ENCODE measurements around the gene AK5.

DNA sequence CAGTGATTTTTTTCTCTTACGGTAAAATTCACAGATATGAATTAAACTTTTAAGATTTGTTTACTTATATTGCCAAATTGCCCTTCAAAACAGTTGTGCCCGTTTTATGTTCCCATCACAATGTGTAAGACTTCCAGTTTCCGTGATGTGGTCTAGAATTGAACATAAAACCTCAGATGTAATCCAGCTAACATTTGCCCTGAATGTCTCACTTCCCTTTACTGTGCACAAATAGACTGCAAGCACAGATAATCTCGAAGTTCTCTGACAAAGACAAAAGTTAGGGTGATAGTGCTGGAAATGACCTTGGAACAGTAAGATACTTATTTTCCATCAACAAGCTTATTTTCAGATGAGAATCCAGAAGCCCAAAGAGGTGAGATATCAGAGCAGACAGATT, 223.2 kb downstream of the AK5 start:
- TF ChIP-seq, protein P1, sequence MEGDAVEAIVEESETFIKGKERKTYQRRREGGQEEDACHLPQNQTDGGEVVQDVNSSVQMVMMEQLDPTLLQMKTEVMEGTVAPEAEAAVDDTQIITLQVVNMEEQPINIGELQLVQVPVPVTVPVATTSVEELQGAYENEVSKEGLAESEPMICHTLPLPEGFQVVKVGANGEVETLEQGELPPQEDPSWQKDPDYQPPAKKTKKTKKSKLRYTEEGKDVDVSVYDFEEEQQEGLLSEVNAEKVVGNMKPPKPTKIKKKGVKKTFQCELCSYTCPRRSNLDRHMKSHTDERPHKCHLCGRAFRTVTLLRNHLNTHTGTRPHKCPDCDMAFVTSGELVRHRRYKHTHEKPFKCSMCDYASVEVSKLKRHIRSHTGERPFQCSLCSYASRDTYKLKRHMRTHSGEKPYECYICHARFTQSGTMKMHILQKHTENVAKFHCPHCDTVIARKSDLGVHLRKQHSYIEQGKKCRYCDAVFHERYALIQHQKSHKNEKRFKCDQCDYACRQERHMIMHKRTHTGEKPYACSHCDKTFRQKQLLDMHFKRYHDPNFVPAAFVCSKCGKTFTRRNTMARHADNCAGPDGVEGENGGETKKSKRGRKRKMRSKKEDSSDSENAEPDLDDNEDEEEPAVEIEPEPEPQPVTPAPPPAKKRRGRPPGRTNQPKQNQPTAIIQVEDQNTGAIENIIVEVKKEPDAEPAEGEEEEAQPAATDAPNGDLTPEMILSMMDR (IDR thresholded peaks at IDR 0.05), result no peak
- TF ChIP-seq POLR2A (IDR thresholded peaks at IDR 0.05) (no peak), EP300 (IDR thresholded peaks at IDR 0.05) (no peak)

Data from ovary (tissue), 3 donors.